ENCODE data around the gene RLF. TPM values are rescaled to one million over a fixed set of nuclear protein-coding genes. Genes with fewer than 3 reads are reported as not detected.

Gene RLF
- total RNA-seq, 2 experiments from 2014 or later: 42.7 to 44.8 TPM

GRCh38 chr1:40241362-40241761 lies 80.2 kb downstream of the RLF start:
- DNase-seq (no peak), ATAC-seq (ENCODE audit: poor library complexity) (peak; percentile 11)
- Histone ChIP-seq H3K27me3 (ENCODE audit: control insufficient read depth in 1 of 2, insufficient read depth in 2 of 2, low read length in 2 of 2) (no peaks in the 10 kb centered on the region), H3K9me3 (ENCODE audit: control insufficient read depth in 1 of 2, insufficient read depth in 1 of 2, low read length in 2 of 2) (no peaks in the 10 kb centered on the region), H3K4me1 (ENCODE audit: insufficient read depth, low read length) (peaks cover 7% of the 10 kb centered on the region), H3K36me3 (ENCODE audit: insufficient read depth, low read length) (peaks cover 29% of the 10 kb centered on the region), H3K4me3 (ENCODE audit: low read length) (no peak overlapping the region), H3K27ac (ENCODE audit: low read depth in 1 of 2, low read length in 2 of 2) (no peak overlapping the region)
- POLR2A ChIA-PET: interaction anchor here (0.9 to 2.7 kb wide), 2 partner anchors 16 to 132 kb away, joined by 4 to 15 read pairs; partner anchors contain the start of genes SMAP2 and ZMPSTE24
- no peak for TF ChIP-seq CTCF (IDR thresholded peaks at IDR 0.05)
- intact Hi-C loops (cut with DNase I, micrococcal nuclease): no loop called here
- Mint-ChIP-seq H3K4me1 (ENCODE audit: low read depth) (peaks cover 11% of the 10 kb centered on the region), H3K4me3 (no peak overlapping the region), H3K27ac (peak overlapping the region; percentile 31), H3K36me3 (ENCODE audit: low read depth) (peaks cover 35% of the 10 kb centered on the region), H3K9me3 (no peaks in the 10 kb centered on the region), H3K27me3 (no peaks in the 10 kb centered on the region)
- CTCF ChIA-PET: interaction anchor here (0.6 to 1.5 kb wide), 5 partner anchors 16 to 163 kb away, joined by 3 to 5 read pairs (median 3); partner anchors contain the start of gene ZMPSTE24

- Histone ChIP-seq H3K27me3 (ENCODE audit: control insufficient read depth in 1 of 2, insufficient read depth in 2 of 2, low read length in 2 of 2) (no peaks in the 10 kb centered on the region), H3K27ac (ENCODE audit: low read depth in 1 of 2, low read length in 2 of 2) (no peak overlapping the region), H3K9me3 (ENCODE audit: control insufficient read depth in 1 of 2, insufficient read depth in 1 of 2, low read length in 2 of 2) (no peaks in the 10 kb centered on the region), H3K36me3 (ENCODE audit: insufficient read depth, low read length) (peaks cover 9% of the 10 kb centered on the region), H3K4me1 (ENCODE audit: insufficient read depth, low read length) (peaks cover 7% of the 10 kb centered on the region), H3K4me3 (ENCODE audit: low read length) (no peak overlapping the region)
- no peak for ATAC-seq (ENCODE audit: poor library complexity)
- peaks cover 15% of the 10 kb centered on the region for H3K36me3 Mint-ChIP-seq (ENCODE audit: low read depth)
- TF ChIP-seq CTCF (IDR thresholded peaks at IDR 0.05): no peak
- H3K9me3 Mint-ChIP-seq: no peaks in the 10 kb centered on the region
- H3K4me1 Mint-ChIP-seq (ENCODE audit: low read depth): peaks cover 11% of the 10 kb centered on the region
- no peaks in the 10 kb centered on the region for H3K27me3 Mint-ChIP-seq
- no peak overlapping the region for H3K27ac Mint-ChIP-seq
- CTCF ChIA-PET: interaction anchor here (0.7 to 1.1 kb wide), 3 partner anchors 73 to 833 kb away, joined by 3 to 5 read pairs (median 4); no protein-coding TSS in a partner anchor
- POLR2A ChIA-PET: interaction anchor here (2.7 kb wide), 1 partner anchor 14 kb away, joined by 15 read pairs; the partner anchor contains the start of gene ZMPSTE24
- H3K4me3 Mint-ChIP-seq: no peak overlapping the region
- intact Hi-C loops (cut with DNase I, micrococcal nuclease): no loop called here
- no peak for DNase-seq
Observed at GRCh38 chr1:40243351-40243750, 82.2 kb downstream of the RLF start.

GRCh38 chr1:40244138-40244744 lies 83.1 kb downstream of the RLF start:
- ATAC-seq (ENCODE audit: poor library complexity) (no peak), DNase-seq (no peak)
- H3K9me3 ChIP-seq (ENCODE audit: control insufficient read depth in 1 of 2, insufficient read depth in 1 of 2, low read length in 2 of 2): no peaks in the 10 kb centered on the region
- H3K27me3 Mint-ChIP-seq: no peaks in the 10 kb centered on the region
- peaks cover 7% of the 10 kb centered on the region for H3K4me1 ChIP-seq (ENCODE audit: insufficient read depth, low read length)
- H3K4me1 Mint-ChIP-seq (ENCODE audit: low read depth): peaks cover 11% of the 10 kb centered on the region
- ChIA-PET CTCF (no interaction called here), POLR2A (no interaction called here)
- H3K27ac Mint-ChIP-seq: no peak overlapping the region
- H3K27me3 ChIP-seq (ENCODE audit: control insufficient read depth in 1 of 2, insufficient read depth in 2 of 2, low read length in 2 of 2): no peaks in the 10 kb centered on the region
- no peak for TF ChIP-seq CTCF (IDR thresholded peaks at IDR 0.05)
- intact Hi-C loops (cut with DNase I, micrococcal nuclease): no loop called here
- no peak overlapping the region for H3K4me3 ChIP-seq (ENCODE audit: low read length)
- peaks cover 8% of the 10 kb centered on the region for H3K36me3 Mint-ChIP-seq (ENCODE audit: low read depth)
- no peaks in the 10 kb centered on the region for H3K9me3 Mint-ChIP-seq
- no peak overlapping the region for H3K4me3 Mint-ChIP-seq
- H3K27ac ChIP-seq (ENCODE audit: low read depth in 1 of 2, low read length in 2 of 2): no peak overlapping the region
- peaks cover under 1% of the 10 kb centered on the region for H3K36me3 ChIP-seq (ENCODE audit: insufficient read depth, low read length)

Measured in CD4-positive, alpha-beta T cell (primary cell).